LNCAP (cell line): Measurements from ENCODE around the gene MEI1.

Experiments
- TF ChIP-seq, protein P1 (sequence below): fragments of 450-650 bp; IDR thresholded peaks from 2 replicates; pipeline ENCODE4 v1.5.1; 2017; ENCODE audit warnings: mild to moderate bottlenecking

MEI1 gene

DNA sequence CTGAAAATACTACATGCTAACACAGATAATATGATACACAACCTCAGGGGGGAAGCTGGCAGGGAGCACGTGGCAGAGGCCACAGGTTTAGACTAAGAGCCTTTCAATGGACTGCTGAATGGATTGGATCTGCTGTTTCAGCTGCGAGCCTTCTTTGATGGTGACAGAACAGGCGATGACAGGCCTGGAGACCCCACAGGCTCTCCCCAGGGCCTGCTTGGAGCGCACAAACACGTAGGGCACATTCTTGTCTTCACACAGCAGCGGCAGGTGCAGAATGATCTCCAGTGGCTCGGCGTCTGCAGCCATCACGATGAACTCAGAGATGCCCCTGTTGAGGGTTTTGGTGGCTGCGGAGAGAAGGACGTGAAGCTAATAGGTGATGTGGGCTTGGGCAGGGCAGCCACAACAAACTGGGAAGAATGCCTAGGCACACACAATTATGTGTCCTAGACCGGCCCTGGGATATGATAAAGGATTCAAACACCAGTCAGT lies 24.4 kb upstream of the MEI1 start:
- TF ChIP-seq, protein P1, sequence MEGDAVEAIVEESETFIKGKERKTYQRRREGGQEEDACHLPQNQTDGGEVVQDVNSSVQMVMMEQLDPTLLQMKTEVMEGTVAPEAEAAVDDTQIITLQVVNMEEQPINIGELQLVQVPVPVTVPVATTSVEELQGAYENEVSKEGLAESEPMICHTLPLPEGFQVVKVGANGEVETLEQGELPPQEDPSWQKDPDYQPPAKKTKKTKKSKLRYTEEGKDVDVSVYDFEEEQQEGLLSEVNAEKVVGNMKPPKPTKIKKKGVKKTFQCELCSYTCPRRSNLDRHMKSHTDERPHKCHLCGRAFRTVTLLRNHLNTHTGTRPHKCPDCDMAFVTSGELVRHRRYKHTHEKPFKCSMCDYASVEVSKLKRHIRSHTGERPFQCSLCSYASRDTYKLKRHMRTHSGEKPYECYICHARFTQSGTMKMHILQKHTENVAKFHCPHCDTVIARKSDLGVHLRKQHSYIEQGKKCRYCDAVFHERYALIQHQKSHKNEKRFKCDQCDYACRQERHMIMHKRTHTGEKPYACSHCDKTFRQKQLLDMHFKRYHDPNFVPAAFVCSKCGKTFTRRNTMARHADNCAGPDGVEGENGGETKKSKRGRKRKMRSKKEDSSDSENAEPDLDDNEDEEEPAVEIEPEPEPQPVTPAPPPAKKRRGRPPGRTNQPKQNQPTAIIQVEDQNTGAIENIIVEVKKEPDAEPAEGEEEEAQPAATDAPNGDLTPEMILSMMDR: no peak

- TF ChIP-seq, protein P1: no peak
Measured at GRCh38 chr22:41676134-41676533, 23.2 kb upstream of the MEI1 start.

GRCh38 chr22:41681616-41682015 lies 17.7 kb upstream of the MEI1 start:
- TF ChIP-seq, protein P1: no peak

DNA sequence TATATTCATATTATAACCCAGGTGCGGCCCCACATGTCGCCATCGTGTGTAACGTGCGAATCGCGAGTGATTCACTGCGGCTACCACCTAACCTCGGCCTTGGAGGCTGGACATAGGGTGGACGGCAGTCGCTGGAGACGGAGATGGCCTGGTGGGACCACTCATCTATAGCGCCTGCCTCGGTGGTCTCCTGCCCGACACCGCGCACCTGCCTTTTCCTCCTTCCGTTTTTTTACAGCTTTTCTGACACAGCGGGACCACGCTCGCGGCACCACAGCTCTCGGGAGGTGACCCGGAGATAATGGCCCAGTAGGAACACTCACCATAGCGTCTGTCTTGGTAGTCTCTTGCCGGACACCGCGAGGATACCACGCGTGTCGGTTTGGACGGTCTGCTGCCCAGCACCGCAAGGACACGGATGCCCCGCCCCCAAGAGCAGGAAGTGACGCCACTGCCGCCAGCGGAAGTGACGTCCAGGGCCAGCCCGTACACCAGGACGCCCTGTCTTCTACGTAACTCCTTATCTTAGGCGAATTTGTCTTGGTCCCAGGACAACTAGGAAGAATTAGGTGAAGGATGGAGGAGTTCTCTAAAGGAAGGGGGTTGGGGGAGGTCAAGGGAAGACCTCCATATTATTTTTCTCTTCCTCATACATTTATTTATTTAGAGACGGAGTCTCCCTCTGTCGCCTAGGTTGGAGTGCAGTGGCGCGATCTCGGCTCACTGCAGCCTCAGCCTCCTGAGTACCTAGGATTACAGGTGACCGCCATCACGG lies 17.1 kb upstream of the MEI1 start:
- TF ChIP-seq, protein P1: no peak

GRCh38 chr22:41683052-41683451 lies 16.3 kb upstream of the MEI1 start:
- TF ChIP-seq, protein P1: no peak

DNA sequence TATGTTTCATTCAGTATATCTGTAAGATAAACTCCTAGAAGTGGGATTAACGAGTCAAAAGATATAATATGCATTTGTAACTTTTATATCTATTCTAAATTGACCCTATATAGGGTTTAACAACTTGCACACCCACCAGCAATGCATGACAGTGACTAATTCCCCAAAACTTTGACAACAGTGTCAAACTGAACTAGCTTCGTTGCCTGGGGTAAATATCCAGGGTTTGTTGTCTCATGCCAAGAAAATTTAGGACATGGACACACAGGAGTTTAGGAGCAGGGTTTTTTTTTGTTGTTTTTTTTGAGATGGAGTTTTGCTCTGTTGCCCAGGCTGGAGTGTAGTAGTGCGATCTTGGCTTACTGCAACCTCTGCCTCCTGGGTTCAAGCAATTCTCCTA lies 15.7 kb upstream of the MEI1 start:
- TF ChIP-seq, protein P1: no peak

- TF ChIP-seq, protein P1: no peak
Measured at GRCh38 chr22:41684194-41684593, 15.1 kb upstream of the MEI1 start.
